GM13976 (cell line): Measurements from ENCODE around the gene CADM2.

Source experiments
- DNase-seq: peaks from one replicate; pipeline ENCODE4 v3.0.0; 2012; ENCODE audit warnings: low spot score
- in situ Hi-C: fragments of 300-500 bp; cut with MboI; formaldehyde crosslinking; loops from one replicate; pipeline ENCODE4 v1.12.0; 2022; ENCODE audit warnings: low sequenced_read_pairs, mixed read lengths, inconsistent platforms; ENCODE audit not compliant: unreplicated experiment
- TF ChIP-seq, protein P1 (sequence below): IDR thresholded peaks from 2 replicates; pipeline ENCODE4 v1.5.1; 2012; ENCODE audit warnings: borderline replicate concordance, mild to moderate bottlenecking; ENCODE audit not compliant: insufficient read depth; ENCODE audit errors: extremely low read depth, missing control alignments, control extremely low read depth

CADM2 gene

GRCh38 chr3:85167576-85167975 is 208.8 kb downstream of the CADM2 start:
- DNase-seq, result no peak
- TF ChIP-seq, protein P1, sequence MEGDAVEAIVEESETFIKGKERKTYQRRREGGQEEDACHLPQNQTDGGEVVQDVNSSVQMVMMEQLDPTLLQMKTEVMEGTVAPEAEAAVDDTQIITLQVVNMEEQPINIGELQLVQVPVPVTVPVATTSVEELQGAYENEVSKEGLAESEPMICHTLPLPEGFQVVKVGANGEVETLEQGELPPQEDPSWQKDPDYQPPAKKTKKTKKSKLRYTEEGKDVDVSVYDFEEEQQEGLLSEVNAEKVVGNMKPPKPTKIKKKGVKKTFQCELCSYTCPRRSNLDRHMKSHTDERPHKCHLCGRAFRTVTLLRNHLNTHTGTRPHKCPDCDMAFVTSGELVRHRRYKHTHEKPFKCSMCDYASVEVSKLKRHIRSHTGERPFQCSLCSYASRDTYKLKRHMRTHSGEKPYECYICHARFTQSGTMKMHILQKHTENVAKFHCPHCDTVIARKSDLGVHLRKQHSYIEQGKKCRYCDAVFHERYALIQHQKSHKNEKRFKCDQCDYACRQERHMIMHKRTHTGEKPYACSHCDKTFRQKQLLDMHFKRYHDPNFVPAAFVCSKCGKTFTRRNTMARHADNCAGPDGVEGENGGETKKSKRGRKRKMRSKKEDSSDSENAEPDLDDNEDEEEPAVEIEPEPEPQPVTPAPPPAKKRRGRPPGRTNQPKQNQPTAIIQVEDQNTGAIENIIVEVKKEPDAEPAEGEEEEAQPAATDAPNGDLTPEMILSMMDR, result no peak
- in situ Hi-C loops, result no loop called here

DNA sequence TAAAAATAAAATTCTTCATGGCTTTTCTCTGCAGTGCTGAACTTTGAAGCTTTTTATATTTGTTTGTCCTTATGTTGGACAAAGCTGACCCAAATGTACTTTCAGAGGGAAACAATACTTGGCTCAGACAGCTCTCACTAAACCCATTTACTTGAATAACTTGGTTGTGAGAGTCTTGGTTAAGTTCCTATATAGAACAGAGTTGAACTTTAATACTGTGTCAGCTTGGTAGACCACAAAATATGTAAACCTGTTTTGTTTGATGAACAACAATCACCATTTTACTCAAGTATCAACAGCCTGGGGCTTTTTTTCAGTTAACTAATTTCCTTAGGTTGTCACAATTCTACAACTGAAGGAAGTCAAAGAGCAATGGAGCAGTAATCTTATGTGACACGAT is 211.9 kb downstream of the CADM2 start:
- TF ChIP-seq, protein P1, result no peak
- in situ Hi-C loops, result no loop called here
- DNase-seq, result no peak

DNA sequence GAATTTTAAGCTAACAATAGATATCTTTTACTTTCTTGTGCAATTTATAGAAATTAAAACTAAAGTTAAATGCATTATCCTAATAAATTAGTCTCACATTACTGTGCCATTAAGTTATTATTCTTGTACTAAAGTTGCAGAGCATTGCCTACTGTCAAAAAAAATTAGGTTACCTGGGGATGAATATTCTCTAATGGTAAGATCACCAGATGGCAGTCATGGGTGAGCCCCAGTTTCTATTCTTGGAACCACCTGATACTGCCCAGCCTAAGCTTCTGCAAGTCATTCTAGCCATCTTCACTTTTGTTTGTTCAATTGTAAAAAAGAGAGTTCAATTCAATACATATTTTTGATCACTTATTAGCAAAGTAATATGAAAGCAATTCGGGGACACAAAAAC is 213.2 kb downstream of the CADM2 start:
- TF ChIP-seq, protein P1, result no peak
- in situ Hi-C loops, result no loop called here
- DNase-seq, result no peak

- TF ChIP-seq, protein P1, result no peak
- DNase-seq, result no peak
- in situ Hi-C loops, result no loop called here
Measured at GRCh38 chr3:85176799-85177198, 218.0 kb downstream of the CADM2 start.

DNA sequence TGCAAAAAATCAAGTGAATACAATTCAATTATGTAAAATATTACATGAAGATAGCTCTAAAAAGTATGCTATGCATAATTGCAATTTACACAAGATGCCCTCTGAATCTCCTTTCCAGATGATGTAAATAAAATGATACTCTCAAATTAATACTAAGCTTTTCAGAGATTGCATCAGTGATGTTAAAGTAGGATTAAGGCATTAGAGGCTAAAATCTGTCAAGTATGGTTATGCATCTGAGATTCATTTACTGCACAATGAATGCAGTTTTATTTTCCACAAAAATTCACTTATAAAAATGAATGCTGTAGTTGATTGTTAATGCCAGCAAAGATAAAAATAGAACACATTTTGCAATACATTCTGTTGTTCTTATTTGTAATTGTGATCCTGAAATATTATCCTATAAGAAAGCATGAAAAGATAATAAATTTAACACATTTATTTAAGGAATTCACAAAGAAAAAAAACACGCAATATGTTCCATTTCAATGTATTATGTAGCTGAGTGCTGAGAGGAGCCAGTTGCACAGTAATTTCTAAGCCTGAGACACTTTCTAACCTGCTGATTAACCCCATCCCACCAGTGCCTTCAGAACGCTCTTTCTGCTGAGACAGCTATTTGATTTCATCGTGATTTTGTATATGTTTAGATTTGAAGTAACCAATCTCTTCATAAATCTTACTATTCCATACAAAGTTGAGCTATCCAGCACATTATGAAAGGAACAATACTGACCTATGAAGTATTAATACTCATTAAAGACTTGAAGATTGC is 224.4 kb downstream of the CADM2 start:
- TF ChIP-seq, protein P1, result no peak
- DNase-seq, result no peak

DNA sequence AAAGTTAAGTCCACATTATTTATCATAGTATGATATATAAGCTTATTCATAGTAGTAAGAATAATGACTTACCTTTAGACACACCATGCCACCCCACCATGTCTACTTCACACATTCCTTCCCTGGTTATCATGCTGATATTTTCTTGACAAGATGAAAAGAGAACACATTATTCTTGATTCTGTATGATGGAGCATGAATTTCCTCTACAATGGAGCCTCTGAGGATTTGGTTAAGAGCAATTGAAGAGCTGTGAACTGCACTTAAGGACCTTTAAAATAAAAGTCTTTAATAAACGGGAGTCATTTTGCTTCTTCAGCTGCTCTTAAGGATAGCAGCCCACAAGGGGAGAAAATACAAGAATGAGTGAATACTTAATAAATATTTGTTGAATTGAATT is 226.7 kb downstream of the CADM2 start:
- in situ Hi-C loops, result no loop called here
- no peak for DNase-seq
- TF ChIP-seq, protein P1, result no peak

More for the DNA sequence above, 224.4 kb downstream of the CADM2 start:
- in situ Hi-C loops, result no loop called here
